GM12801 (cell line): ENCODE measurements around the gene MOXD1.

Experiments
- CTCF ChIP-seq: IDR thresholded peaks from one replicate; pipeline ENCODE4 v1.5.1; 2011; ENCODE audit warnings: control low read depth; ENCODE audit not compliant: insufficient read length; ENCODE audit errors: extremely low read depth

Gene MOXD1

GRCh38 chr6:132395015-132395597 lies 6.2 kb downstream of the MOXD1 start:
- TF ChIP-seq CTCF, result no peak

- TF ChIP-seq CTCF, result no peak
Measured at GRCh38 chr6:132392792-132393191, 8.5 kb downstream of the MOXD1 start.

DNA sequence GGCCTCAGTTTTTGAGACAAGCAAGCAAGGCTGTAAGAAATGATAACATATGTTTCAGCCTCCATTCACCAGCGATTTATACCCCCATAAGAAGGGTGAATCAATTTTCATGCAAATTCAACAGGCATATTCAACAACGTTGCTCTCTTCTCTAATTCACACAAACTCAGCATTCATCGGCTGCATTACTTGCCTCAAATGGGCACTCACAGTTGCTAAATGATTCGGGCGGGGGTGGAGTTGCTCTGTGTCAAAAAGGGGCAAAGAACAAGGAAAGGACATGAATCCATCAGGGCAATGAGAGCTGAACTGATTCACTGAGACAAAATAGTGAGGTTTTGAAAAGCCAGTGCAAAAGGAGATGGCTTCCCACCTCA lies 9.0 kb downstream of the MOXD1 start:
- TF ChIP-seq CTCF, result no peak

DNA sequence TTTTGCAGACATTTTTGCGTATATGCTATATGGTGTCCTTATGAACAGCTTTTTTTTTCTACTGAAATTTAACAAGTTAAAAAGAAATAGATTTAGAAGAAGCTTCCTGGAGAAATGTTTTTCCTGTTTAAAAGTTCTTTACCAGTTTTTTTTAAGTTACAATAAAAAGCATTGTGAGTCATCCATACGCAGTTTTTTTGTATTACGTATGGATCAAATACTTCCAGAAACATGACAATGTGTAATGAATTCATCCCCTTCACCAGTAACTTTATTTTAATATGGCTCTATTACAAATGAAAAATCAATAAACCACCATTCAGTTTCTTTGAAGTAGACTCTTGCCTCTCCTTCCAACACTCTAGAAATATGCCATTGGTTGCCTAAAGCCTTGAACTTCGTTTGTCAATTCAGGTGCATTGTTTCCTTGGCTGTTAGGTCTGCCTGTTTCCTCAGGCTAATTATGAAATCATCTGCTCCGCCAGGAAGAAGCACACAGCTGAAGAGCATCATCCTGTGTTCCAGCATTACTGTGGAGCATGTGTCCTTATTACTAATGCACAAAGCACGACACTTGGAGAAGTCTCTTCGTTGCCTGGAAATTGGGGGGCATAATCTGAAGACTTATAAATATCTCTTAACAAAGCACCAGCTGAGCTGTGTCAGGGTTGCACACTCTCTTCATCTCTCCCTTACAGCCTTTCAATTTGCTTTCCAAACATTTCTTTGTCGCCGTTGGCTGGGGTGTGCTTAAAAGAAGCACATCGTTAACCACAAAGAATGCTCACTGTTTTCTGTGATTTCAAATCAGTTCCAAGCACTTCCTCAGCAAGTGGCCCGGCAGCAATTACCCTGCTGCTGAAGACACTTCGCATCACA lies 9.6 kb downstream of the MOXD1 start:
- no peak for TF ChIP-seq CTCF

DNA sequence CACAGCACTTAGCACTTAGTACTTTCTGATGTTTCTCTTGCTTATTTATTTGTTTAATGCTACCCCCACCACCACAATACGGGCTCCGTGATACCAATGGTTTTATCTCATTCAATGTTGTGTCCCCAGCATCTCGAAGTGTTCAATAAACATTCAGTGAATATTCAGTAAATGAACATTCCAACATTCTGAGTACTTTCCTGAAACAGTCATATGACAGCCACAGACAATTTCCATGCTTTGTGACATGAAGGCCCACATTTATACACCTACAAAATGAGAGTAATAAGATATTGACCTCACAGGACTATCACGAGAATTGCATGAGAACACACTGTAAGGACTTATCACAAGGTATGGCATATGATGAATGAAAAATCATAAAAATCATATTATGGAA lies 10.8 kb downstream of the MOXD1 start:
- no peak for TF ChIP-seq CTCF

DNA sequence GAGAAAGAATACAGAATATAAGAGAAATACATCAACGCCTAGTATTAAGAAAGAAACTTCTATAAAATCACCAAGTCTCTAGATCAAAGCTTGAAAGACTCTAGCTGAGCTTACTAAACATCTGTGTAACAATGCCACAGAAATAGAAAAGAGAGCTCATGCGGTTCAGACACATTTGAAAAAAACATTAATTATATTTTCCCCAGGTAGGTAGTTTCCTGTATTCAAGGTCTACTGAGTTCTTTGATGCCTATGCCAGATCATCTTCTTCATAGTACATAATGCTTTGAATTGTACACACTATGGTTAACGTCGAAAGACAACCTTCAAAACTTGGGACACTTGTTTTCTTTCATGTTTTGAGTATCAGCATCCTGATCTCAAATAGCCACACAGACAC lies 11.3 kb downstream of the MOXD1 start:
- no peak for TF ChIP-seq CTCF

DNA sequence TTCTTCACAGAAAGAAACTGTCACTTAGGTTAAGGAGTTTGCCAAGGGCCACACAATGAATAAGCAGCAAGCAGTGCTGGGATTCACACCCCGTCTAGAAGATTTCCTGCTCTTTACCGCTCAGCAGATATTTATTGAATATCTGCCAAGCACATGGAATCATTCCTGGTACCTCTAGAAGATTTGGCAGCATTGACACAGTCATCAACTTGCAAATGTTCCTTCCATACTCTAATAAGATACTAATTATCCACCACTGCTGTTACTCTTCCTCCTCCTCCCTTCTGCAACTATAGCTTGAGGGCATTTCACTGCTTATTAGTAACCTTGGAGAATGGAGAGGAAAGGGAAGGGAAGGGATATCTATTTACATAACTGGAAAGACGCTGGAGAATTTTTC lies 13.0 kb downstream of the MOXD1 start:
- no peak for TF ChIP-seq CTCF
